ENCODE measurements around the gene REXO2.

DNA sequence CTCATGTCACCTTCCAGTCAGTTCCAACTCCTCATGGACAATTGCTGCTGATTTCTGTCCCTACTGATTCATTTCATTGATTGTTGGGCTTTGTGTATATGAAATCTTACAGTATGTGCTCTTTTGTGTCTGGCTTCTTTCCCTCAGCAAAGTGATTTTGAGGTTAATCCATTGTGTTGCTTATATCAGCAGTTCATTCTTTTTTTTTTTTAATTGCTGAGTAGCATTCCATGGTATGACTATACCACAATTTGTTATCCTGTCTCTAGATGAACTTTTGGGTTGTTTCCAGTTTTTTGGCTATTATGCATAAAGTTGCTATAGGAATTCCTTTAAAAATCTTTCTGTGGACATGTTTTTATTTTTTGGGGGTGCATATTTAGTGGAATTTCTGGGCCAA, 60.5 kb downstream of the REXO2 start:
- TF ChIP-seq PHB2 (IDR thresholded peaks at IDR 0.05; ENCODE audit: partially characterized antibody) (no peak), EP300 (IDR thresholded peaks at IDR 0.05; ENCODE audit: low read depth in 2 of 2, low read length in 2 of 2) (no peak), EP300 (CRISPR knock-in tag; IDR thresholded peaks at IDR 0.05; ENCODE audit: borderline replicate concordance) (no peak), ZNF430 (CRISPR knock-in tag; IDR thresholded peaks at IDR 0.05) (no peak), RFX5 (IDR thresholded peaks at IDR 0.05; ENCODE audit: low read depth, low read length) (no peak), PHF20 (CRISPR knock-in tag; IDR thresholded peaks at IDR 0.05) (no peak), ZNF24 (IDR thresholded peaks at IDR 0.05) (no peak), BHLHE40 (IDR thresholded peaks at IDR 0.05; ENCODE audit: low read length) (no peak)
- TF ChIP-seq, protein P1, sequence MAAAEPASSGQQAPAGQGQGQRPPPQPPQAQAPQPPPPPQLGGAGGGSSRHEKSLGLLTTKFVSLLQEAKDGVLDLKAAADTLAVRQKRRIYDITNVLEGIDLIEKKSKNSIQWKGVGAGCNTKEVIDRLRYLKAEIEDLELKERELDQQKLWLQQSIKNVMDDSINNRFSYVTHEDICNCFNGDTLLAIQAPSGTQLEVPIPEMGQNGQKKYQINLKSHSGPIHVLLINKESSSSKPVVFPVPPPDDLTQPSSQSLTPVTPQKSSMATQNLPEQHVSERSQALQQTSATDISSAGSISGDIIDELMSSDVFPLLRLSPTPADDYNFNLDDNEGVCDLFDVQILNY (CRISPR knock-in tag; conservative IDR thresholded peaks at IDR 0.05): no peak
- TF ChIP-seq, protein P2, sequence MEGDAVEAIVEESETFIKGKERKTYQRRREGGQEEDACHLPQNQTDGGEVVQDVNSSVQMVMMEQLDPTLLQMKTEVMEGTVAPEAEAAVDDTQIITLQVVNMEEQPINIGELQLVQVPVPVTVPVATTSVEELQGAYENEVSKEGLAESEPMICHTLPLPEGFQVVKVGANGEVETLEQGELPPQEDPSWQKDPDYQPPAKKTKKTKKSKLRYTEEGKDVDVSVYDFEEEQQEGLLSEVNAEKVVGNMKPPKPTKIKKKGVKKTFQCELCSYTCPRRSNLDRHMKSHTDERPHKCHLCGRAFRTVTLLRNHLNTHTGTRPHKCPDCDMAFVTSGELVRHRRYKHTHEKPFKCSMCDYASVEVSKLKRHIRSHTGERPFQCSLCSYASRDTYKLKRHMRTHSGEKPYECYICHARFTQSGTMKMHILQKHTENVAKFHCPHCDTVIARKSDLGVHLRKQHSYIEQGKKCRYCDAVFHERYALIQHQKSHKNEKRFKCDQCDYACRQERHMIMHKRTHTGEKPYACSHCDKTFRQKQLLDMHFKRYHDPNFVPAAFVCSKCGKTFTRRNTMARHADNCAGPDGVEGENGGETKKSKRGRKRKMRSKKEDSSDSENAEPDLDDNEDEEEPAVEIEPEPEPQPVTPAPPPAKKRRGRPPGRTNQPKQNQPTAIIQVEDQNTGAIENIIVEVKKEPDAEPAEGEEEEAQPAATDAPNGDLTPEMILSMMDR (CRISPR knock-in tag; IDR thresholded peaks at IDR 0.05): no peak

Data from HepG2 (cell line).